ENCODE results near the gene RFTN1.

- TF ChIP-seq, protein P1, sequence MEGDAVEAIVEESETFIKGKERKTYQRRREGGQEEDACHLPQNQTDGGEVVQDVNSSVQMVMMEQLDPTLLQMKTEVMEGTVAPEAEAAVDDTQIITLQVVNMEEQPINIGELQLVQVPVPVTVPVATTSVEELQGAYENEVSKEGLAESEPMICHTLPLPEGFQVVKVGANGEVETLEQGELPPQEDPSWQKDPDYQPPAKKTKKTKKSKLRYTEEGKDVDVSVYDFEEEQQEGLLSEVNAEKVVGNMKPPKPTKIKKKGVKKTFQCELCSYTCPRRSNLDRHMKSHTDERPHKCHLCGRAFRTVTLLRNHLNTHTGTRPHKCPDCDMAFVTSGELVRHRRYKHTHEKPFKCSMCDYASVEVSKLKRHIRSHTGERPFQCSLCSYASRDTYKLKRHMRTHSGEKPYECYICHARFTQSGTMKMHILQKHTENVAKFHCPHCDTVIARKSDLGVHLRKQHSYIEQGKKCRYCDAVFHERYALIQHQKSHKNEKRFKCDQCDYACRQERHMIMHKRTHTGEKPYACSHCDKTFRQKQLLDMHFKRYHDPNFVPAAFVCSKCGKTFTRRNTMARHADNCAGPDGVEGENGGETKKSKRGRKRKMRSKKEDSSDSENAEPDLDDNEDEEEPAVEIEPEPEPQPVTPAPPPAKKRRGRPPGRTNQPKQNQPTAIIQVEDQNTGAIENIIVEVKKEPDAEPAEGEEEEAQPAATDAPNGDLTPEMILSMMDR (conservative IDR thresholded peaks at IDR 0.05 in 1 of 2, IDR thresholded peaks at IDR 0.05 in 1 of 2; ENCODE audit: low read depth in 1 of 2, low read length in 2 of 2): no peak
- no peak for TF ChIP-seq EZH2 (IDR thresholded peaks at IDR 0.05; ENCODE audit: low read length, missing control alignments)
These were observed 228.9 kb downstream of the RFTN1 start for GRCh38 chr3:16284633-16285032.
